ENCODE results near the gene PLVAP. TPM values are rescaled to one million over a fixed set of nuclear protein-coding genes. Genes with fewer than 3 reads are reported as not detected.

The PLVAP gene
- total and polyA plus RNA-seq, 9 of the 15 experiments (the other 6 are each of a cell fraction or from before 2014, with no cell fraction given) = 0.09 to 0.84 (median 0.51) TPM; not detected in 4

DNA sequence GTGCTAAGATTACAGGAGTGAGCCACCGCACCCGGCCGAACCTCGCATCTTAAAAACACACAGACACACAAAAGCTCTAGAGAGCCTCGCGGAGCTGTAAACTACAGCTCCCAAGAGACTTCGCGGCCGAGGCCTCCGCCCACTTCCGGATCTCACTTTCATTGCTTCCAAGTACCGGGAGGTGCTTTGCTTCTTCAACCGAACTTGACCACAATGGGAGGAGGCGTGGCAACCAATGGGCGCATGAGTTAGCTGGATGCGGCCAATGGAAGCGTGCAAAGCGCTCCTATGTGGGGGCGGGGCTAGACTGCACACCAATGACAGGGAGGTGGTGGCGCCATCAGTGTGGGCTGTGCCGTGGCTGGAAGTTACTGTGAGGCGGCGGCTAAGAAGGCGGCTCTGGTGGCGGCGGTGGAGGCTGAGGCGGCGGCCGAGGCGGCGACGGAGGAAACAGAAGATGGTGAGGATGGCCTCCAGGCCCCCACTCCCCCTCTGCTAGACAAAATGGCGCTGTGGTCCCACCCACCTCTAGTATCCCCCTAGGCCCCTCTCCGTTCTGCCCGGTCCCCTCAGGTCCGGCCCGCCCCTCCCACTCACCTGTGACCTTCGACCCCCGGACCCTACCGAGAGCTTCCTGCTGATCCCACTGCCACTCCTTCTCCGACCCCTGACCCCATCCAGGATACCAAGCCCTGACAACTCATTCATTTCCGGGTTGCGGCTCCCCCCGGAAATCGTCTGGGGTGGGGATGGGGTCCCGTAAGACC lies 67.8 kb downstream of the PLVAP start, which contains the start of gene DDA1 (continued):
- TF ChIP-seq, protein P1, sequence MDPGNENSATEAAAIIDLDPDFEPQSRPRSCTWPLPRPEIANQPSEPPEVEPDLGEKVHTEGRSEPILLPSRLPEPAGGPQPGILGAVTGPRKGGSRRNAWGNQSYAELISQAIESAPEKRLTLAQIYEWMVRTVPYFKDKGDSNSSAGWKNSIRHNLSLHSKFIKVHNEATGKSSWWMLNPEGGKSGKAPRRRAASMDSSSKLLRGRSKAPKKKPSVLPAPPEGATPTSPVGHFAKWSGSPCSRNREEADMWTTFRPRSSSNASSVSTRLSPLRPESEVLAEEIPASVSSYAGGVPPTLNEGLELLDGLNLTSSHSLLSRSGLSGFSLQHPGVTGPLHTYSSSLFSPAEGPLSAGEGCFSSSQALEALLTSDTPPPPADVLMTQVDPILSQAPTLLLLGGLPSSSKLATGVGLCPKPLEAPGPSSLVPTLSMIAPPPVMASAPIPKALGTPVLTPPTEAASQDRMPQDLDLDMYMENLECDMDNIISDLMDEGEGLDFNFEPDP (CRISPR knock-in tag; IDR thresholded peaks at IDR 0.05) = no peak
- TF ChIP-seq ZBTB17 (CRISPR knock-in tag; IDR thresholded peaks at IDR 0.05) = no peak
- no peak for TF ChIP-seq ZNF224 (CRISPR knock-in tag; IDR thresholded peaks at IDR 0.05)
- no peak for TF ChIP-seq MEF2A (IDR thresholded peaks at IDR 0.05; ENCODE audit: control insufficient read depth, low read depth, low read length)
- TF ChIP-seq ZBED1 (IDR thresholded peaks at IDR 0.05) = no peak; the same call in 1 of the 2 replicates
- TF ChIP-seq FOXM1 (IDR thresholded peaks at IDR 0.05; ENCODE audit: low read depth) = no peak
- no peak for TF ChIP-seq FOXM1 (CRISPR knock-in tag; IDR thresholded peaks at IDR 0.05; ENCODE audit: low read depth)
- no peak for TF ChIP-seq ZNF165 (CRISPR knock-in tag; IDR thresholded peaks at IDR 0.05; ENCODE audit: borderline replicate concordance)
- TF ChIP-seq, protein P2, sequence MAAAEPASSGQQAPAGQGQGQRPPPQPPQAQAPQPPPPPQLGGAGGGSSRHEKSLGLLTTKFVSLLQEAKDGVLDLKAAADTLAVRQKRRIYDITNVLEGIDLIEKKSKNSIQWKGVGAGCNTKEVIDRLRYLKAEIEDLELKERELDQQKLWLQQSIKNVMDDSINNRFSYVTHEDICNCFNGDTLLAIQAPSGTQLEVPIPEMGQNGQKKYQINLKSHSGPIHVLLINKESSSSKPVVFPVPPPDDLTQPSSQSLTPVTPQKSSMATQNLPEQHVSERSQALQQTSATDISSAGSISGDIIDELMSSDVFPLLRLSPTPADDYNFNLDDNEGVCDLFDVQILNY (CRISPR knock-in tag; IDR thresholded peaks at IDR 0.05) = no peak
- no peak for TF ChIP-seq PML (IDR thresholded peaks at IDR 0.05; ENCODE audit: low read length)
- TF ChIP-seq RFX7 (CRISPR knock-in tag; IDR thresholded peaks at IDR 0.05) = no peak
- TF ChIP-seq MCM7 (IDR thresholded peaks at IDR 0.05) = no peak
- TF ChIP-seq, protein P3, sequence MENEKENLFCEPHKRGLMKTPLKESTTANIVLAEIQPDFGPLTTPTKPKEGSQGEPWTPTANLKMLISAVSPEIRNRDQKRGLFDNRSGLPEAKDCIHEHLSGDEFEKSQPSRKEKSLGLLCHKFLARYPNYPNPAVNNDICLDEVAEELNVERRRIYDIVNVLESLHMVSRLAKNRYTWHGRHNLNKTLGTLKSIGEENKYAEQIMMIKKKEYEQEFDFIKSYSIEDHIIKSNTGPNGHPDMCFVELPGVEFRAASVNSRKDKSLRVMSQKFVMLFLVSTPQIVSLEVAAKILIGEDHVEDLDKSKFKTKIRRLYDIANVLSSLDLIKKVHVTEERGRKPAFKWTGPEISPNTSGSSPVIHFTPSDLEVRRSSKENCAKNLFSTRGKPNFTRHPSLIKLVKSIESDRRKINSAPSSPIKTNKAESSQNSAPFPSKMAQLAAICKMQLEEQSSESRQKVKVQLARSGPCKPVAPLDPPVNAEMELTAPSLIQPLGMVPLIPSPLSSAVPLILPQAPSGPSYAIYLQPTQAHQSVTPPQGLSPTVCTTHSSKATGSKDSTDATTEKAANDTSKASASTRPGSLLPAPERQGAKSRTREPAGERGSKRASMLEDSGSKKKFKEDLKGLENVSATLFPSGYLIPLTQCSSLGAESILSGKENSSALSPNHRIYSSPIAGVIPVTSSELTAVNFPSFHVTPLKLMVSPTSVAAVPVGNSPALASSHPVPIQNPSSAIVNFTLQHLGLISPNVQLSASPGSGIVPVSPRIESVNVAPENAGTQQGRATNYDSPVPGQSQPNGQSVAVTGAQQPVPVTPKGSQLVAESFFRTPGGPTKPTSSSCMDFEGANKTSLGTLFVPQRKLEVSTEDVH (IDR thresholded peaks at IDR 0.05; ENCODE audit: low read depth, partially characterized antibody) = peak; percentile 58
- no peak for TF ChIP-seq ZZZ3 (IDR thresholded peaks at IDR 0.05)
- TF ChIP-seq HSF4 (CRISPR knock-in tag; IDR thresholded peaks at IDR 0.05; ENCODE audit: borderline replicate concordance) = no peak
- TF ChIP-seq, protein P4, sequence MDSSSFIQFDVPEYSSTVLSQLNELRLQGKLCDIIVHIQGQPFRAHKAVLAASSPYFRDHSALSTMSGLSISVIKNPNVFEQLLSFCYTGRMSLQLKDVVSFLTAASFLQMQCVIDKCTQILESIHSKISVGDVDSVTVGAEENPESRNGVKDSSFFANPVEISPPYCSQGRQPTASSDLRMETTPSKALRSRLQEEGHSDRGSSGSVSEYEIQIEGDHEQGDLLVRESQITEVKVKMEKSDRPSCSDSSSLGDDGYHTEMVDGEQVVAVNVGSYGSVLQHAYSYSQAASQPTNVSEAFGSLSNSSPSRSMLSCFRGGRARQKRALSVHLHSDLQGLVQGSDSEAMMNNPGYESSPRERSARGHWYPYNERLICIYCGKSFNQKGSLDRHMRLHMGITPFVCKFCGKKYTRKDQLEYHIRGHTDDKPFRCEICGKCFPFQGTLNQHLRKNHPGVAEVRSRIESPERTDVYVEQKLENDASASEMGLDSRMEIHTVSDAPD (CRISPR knock-in tag; IDR thresholded peaks at IDR 0.05) = peak; percentile 63; the same call in 1 of the 2 replicates
- no peak for TF ChIP-seq HIVEP1 (CRISPR knock-in tag; IDR thresholded peaks at IDR 0.05)
- no peak for TF ChIP-seq NUFIP1 (IDR thresholded peaks at IDR 0.05; ENCODE audit: partially characterized antibody)
- no peak for TF ChIP-seq ZFP1 (CRISPR knock-in tag; IDR thresholded peaks at IDR 0.05)
- no peak for TF ChIP-seq ZNF551 (CRISPR knock-in tag; IDR thresholded peaks at IDR 0.05)
- TF ChIP-seq NELFE (IDR thresholded peaks at IDR 0.05; ENCODE audit: insufficient read depth, insufficient read length) = no peak
- no peak for TF ChIP-seq ZNF780A (CRISPR knock-in tag; IDR thresholded peaks at IDR 0.05)
- TF ChIP-seq DACH1 (IDR thresholded peaks at IDR 0.05; ENCODE audit: partially characterized antibody) = no peak
- no peak for TF ChIP-seq NCOR1 (IDR thresholded peaks at IDR 0.05)
- no peak for TF ChIP-seq ZNF134 (CRISPR knock-in tag; conservative IDR thresholded peaks at IDR 0.05)

All from K562 (cell line).